RKO (cell line): ENCODE results near the gene CYP2S1.

Experiments used
- DNase-seq: peaks from one replicate; pipeline ENCODE4 v3.0.0-alpha.2; 2016; ENCODE audit warnings: low spot score

The CYP2S1 gene

GRCh38 chr19:41194157-41194552, 1.1 kb downstream of the CYP2S1 start:
- DNase-seq: no peak

GRCh38 chr19:41195675-41196497, 2.9 kb downstream of the CYP2S1 start:
- DNase-seq: no peak

DNA sequence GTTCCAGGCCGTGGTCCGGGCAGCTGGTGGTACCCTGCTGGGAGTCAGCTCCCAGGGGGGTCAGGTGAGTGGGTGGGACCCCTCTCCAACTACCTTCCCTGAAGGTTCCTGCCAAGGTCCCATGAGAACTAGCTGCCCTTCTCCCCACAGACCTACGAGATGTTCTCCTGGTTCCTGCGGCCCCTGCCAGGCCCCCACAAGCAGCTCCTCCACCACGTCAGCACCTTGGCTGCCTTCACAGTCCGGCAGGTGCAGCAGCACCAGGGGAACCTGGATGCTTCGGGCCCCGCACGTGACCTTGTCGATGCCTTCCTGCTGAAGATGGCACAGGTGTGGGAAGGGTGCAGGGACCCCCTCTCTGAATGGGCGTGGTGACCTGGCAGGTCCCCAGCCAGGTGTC, 5.5 kb downstream of the CYP2S1 start:
- DNase-seq: no peak

DNA sequence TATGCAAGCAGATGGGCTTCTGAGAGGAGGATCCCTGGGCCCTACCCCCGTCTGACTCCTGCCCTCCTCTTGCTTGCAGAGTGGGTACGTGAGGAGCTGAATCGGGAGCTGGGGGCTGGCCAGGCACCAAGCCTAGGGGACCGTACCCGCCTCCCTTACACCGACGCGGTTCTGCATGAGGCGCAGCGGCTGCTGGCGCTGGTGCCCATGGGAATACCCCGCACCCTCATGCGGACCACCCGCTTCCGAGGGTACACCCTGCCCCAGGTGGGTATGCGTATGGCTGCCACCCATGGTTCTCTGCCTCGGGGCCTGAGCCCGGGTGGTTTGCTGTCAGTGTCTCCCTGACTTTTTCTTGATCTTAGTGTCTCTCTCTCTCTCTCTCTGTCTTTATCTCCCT, 10.4 kb downstream of the CYP2S1 start:
- no peak for DNase-seq

- DNase-seq: peak; percentile 79
Measured at GRCh38 chr19:41204338-41204737, 11.3 kb downstream of the CYP2S1 start.

DNA sequence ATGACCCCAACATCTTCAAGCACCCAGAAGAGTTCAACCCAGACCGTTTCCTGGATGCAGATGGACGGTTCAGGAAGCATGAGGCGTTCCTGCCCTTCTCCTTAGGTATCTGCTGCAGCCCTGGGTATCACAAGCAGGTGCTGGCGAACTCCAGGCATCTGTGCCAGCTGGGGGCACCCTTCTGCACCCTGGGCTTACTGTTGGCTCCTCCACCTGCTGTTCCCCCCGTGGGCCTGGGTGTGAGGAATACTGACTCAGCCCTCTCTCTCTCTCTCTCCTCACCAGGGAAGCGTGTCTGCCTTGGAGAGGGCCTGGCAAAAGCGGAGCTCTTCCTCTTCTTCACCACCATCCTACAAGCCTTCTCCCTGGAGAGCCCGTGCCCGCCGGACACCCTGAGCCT, 13.0 kb downstream of the CYP2S1 start:
- no peak for DNase-seq

GRCh38 chr19:41206456-41206855, 13.4 kb downstream of the CYP2S1 start:
- no peak for DNase-seq

DNA sequence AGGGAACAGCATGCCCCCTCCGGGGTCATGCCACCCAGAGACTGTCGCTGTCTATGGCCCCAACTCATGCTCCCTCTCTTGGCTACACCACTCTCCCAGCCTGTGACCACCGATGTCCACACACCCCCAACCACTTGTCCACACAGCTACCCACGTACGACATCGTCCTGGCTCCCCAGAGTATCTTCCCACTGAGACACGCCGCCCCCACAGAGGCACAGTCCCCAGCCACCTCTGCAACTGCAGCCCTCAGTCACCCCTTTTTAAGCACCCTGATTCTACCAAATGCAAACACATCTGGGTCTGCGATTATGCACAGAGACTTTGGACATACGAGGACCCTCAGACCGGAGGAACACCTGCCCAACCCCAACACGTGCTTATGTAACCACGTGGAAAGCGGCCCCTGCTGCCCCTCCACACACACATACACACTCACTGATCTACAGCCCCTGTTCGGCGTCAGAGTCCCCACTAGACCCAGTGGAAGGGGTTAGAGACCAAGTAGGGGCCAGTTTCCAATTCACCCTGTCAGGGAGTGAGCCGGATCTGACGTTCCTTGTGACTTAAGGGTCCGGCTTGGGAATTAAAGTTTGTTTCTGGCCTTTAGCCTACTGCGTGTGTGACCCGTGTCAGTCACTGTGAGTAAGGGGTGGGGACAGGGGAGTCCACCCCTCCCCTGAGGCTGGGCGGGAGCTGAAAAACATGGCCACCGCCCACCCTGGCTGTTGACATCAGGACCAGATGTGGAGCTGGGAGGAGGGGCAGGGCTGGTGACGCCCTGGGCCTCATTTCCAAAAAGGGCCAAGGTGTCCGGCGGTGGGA, 14.1 kb downstream of the CYP2S1 start:
- DNase-seq: no peak

GRCh38 chr19:41214161-41214560, 21.1 kb downstream of the CYP2S1 start:
- DNase-seq: no peak

GRCh38 chr19:41217741-41218140, 24.7 kb downstream of the CYP2S1 start:
- DNase-seq: no peak

DNA sequence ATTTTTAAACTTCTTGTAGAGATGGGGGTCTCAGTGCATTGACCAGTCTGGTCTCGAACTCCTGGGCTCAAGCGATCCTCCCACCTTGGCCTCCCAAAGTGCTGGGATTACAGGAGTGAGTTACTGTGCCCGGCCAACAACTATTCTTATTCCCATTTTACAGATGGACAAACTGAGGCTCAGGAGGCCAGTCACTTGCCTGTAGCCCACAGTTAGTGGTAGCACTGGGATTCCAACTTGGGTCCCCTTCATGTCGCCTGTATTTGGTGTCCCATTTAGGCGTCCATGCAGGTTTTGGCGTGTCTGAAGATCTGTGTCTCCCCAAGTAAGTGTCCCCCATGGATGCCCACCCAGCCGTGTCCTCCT, 25.2 kb downstream of the CYP2S1 start:
- DNase-seq: no peak

- DNase-seq: peak; percentile 87
Measured at GRCh38 chr19:41218615-41219507, 25.8 kb downstream of the CYP2S1 start, which contains the start of gene AXL. Gene AXL (plus strand): TSS chr19:41219223. CDS start chr19:41219393, 170 bp downstream.

- peak; percentile 67 for DNase-seq
Measured at GRCh38 chr19:41219924-41220567, 27.0 kb downstream of the CYP2S1 start.

DNA sequence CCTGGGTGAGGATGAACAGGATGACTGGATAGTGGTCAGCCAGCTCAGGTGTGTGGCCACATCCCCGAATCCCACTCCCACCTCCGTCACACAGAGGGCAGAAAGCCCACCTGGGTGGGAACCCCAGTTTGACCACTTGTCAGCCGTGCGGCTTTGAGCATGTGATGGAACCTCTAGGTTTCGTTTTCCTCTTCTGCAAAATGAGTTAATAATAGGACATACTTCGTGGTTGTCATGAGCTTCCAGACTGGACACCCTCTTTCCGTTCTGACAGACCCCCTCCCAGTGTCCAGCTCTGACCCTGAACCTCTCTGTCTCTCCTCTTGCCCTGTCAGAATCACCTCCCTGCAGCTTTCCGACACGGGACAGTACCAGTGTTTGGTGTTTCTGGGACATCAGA, 27.8 kb downstream of the CYP2S1 start:
- no peak for DNase-seq

- peak; percentile 65 for DNase-seq
Measured at GRCh38 chr19:41221514-41222205, 28.6 kb downstream of the CYP2S1 start.

DNA sequence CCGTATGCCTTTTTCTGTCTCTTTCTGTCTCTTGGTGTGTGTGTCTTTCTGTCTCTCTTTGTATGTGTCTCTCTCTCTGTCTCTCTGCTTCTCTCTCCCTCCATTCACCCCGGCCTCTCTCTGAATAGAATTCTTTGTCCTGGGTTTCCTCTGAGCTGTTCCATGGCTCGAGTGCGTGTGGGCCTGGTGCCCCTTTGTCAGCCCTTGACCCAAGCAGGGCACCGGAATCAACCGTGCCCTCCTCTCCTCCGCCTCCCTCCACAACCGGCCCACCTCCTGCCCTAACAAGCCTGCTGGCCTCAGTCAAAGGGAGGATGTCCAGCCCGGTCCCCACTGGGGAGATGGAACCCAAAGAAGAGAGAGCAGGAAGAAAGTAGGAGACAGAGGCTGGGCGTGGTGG, 29.2 kb downstream of the CYP2S1 start:
- DNase-seq: no peak

DNA sequence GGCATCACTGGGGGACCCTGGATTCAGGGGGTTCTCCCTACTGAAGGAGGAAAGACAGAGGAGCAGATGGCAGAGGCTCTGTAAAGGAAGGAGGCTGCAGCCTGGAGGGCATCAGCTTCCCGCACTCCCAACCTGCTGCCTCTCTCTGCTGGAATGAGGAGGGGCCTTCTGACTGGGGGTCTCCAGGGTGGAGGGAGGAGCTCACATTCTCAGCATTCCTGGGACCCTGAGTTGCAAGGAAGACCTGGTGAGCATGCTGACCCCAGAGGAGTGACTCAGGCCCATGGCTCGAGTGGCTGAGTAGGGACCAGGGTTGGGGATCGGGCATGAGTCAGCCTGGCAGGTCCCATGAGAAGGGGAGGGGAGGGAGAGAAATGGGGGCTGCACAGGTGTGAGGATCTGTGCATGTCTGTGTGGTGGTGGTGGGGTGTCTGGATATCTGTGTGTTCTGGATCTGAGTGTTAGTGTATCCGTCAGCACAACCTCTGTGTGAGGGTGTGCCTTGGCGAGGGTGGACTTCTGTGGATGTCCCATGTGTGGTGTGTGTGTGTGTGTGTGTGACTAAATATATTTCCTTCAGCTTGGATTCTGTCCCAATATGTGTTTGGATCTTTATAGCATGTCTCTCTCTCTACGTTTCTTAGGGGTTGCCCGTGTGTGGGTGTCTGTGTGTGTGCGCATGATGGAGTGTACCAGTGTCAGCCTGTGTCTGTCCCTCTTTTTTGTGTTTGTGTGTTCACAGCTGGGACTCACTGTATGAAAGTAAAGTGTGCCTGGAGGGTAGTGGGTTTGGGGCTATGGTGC, 30.6 kb downstream of the CYP2S1 start:
- DNase-seq: peak; percentile 97

DNA sequence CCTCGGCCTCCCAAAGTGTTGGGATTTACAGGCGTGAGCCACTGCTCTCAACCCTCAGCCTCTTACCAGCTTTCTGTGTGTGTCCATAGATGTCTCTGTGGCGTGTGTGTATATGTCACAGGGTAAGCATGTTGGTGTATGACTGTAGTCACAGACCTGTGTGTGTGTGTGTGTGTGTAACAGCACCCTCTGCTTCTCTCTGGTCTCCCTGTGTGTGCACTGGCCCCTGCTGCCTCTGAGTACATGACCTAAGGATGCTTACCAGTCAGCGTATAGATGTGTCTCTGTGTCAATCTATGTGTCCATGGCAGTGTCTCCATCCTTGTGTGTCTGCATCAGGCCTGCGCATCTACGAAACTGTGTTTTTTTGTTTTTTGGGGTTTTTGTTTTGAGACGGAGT, 31.6 kb downstream of the CYP2S1 start:
- DNase-seq: peak; percentile 72

DNA sequence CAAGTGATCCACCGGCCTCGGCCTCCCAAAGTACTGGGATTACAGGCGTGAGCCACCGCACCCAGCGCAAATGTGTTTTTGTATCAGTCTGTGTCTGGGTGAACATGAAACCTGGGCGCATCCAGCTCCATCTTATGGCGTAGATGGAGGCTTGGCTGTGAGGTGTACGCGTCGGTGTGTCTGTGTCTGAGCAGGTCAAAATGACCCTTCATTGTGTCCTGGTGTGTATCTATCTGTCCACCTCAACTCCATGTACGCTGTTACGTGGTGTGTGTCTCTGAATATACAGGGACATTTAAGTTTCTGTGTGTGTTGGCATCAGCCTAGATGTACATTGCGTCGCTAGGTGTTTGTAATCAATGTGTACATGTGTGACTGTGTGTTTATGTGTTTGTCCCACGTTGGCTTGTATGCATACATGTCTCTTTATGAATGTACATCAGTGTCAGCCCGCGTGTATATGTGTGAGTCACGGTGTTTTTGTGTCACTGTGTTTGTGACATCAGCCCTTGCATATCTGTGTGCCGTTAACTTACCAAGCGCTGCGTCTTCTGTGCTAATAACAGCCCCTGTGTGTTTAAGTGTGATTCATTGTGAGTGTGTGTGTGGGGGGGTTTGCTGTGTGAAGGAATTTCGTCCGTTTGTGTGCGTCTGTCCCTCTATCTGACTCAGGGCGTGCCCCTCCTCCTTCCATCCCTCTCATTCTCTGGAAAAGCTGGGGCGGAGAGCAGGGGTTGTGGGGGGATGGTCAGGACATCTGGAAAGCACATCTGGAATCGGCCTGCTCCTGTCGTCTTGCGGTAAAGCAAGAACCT, 32.4 kb downstream of the CYP2S1 start:
- peak; percentile 100 for DNase-seq
